ENCODE results near the gene KCTD21.

Gene KCTD21

DNA sequence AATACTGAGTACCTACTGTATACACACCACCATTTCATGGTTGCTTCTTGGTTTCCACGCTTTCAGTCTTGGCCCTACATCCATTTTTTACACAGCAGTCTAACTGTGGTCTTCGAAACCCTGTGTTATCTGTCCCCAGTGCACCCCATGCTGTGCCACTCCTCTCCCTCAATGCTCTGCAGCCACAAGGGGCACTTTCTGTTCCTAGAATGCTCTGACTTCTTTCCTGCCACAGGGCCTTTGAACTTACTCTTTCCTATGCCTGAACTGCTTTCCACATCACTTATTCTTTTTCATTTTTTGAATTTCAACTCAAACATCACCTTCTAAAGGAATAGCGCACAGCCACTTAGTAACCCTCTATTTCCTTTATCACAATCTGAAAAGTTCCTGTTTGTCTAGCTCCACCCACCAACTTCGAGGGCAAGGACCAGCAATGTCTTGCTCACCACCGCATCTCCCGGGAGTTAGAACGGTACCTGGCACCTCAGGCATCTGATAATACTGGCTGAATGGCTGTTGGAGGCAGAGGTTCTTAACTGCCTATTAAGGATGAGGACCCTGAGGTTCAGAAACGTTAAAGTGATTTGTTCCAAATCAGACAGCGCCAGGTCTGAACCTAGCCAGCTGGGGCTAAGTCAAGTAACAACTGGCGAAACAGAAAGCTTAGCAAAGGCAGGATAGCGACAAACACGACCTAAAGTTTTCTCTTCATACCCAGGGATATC lies 49.6 kb downstream of the KCTD21 start:
- no peak for DNase-seq

DNA sequence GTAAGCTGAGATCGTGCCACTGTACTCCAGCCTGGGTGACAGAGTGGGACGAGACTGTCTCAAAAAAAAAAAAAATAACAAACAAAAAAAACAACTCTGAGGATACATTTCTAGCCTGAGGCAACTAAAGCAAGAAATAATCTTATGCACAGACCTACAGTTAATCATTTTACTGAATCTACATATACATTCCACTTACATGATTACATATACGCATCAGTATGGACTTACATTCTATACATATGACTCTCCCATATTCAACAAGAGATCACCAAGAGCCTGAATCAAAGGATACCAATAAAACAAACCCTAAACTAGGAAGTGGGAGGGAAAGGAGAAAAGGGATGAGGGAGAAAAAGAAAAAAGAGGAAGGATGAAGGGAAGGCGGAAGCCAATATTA lies 50.1 kb downstream of the KCTD21 start:
- DNase-seq = no peak

DNA sequence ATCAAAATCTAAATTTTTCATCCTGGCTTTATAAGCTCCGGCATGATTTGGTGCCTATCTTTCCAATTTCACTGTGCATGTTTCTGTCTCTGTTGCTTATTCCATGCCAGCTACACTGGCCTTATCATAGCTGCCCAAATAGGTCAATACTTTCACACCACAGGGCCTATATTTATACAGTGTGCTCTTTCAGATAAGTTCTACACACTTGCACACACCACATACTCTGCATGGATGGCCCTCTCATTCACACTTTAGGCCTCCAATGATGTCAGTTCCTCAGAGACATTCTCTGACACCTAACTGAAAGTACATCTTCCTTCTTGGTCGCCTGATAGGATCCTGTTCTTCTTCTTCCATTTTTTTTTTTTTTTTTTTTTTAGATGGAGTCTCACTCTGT lies 56.0 kb downstream of the KCTD21 start:
- no peak for DNase-seq

DNA sequence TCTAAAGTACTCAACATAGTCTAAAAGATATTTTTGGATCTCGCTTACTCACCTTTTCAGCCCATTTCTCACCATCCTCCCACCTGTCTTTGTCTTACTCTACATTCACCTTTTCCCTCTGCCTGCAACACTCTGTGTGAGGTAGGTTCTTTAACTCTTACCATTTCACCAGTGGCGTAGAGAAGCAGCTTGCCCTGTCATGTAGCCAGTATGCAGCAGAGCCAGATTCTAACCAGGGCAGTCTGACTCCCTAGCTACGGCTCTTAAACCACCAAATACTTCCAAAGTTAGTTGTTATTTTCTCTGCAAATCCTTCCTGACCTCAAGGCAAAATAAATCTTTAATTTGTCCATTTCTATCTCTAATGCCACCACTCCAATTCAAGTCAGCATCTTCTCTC lies 56.5 kb downstream of the KCTD21 start:
- no peak for DNase-seq

DNA sequence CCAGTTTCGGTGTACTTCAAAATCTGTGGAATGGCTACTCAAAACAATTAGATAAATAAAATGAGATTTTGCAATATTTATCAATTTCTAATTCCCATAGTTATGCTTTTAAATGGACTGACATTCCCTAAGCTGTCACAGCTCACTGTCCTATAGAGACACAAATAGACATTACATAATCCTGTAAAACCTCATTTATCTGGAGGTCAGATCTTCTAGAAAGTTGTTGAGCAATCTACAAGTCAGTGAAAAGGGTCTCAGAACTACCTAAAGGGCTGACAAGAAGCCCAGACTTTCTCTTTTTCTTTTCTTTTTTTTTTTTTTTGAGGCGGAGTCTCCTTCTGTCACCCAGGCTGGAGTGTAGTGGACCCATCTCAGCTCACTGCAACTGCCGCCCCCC lies 61.0 kb downstream of the KCTD21 start:
- DNase-seq = no peak

Data from islet precursor cell (in vitro differentiated cells).